ENCODE results near the gene ATP2A1. TPM values are rescaled to one million over a fixed set of nuclear protein-coding genes. Genes with fewer than 3 reads are reported as not detected.

Gene ATP2A1
- total and polyA plus RNA-seq, 3 experiments from 2014 or later, result 1.9 to 2.1 TPM; not detected in 1

DNA sequence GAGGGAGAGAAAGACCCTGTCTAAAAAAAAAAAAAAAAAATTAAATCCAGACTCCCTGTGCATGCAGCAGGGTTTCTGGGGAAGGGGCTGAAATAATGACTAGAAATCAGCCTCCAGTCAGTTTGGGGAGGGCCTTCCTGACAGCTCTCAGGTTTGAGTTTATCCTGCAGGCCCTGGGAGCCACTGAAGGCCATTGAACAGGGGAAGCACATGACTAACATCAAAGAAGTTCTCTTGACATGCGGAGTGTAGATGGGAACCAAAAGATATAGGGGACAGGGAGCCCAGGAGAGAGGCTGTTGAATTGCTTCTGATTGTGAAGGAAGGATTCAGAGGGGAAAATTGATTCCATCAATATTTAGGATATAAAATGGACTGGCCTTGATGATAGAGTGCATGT, 49.5 kb downstream of the ATP2A1 start:
- DNase-seq, result no peak
- no peaks in the 10 kb centered on the region for H3K27me3 ChIP-seq (ENCODE audit: insufficient read depth, low read length, poor library complexity, severe bottlenecking)
- Mint-ChIP-seq H3K9me3 (no peaks in the 10 kb centered on the region), H3K27ac (peak overlapping the region in 3 of 8 donors; percentile 16 to 51 (median 38)), H3K36me3 (peaks cover 0 to 12% (median 0%) of the 10 kb centered on the region in 3 donors), H3K4me1 (peaks cover 24 to 36% (median 26%) of the 10 kb centered on the region in 3 donors), H3K27me3 (peaks cover 0 to 2% of the 10 kb centered on the region in 2 donors), H3K4me3 (peak overlapping the region in 1 of 7 donors; percentile 51)
- H3K9me3 ChIP-seq (ENCODE audit: low read length), result no peaks in the 10 kb centered on the region
- no peak overlapping the region for H3K4me3 ChIP-seq (ENCODE audit: low read length)
- H3K27ac ChIP-seq (ENCODE audit: low read depth, low read length), result no peak overlapping the region
- CTCF ChIA-PET, result interaction anchor here (8.9 kb wide), 1 partner anchor 17 kb away, joined by 55 read pairs; no protein-coding TSS in a partner anchor
- POLR2A ChIA-PET, result no interaction called here
- peaks cover 18% of the 10 kb centered on the region for H3K4me1 ChIP-seq (ENCODE audit: insufficient read depth, low read length)
- no peaks in the 10 kb centered on the region for H3K36me3 ChIP-seq (ENCODE audit: insufficient read depth, low read length)

- Histone ChIP-seq H3K9me3 (ENCODE audit: low read length) (no peaks in the 10 kb centered on the region), H3K4me1 (ENCODE audit: insufficient read depth, low read length) (peaks cover 13% of the 10 kb centered on the region), H3K27ac (ENCODE audit: low read depth, low read length) (no peak overlapping the region), H3K27me3 (ENCODE audit: insufficient read depth, low read length, poor library complexity, severe bottlenecking) (no peaks in the 10 kb centered on the region), H3K36me3 (ENCODE audit: insufficient read depth, low read length) (no peaks in the 10 kb centered on the region), H3K4me3 (ENCODE audit: low read length) (no peak overlapping the region)
- peaks cover 0 to 4% (median 0%) of the 10 kb centered on the region in 3 donors for H3K36me3 Mint-ChIP-seq
- no peaks in the 10 kb centered on the region for H3K9me3 Mint-ChIP-seq
- H3K4me1 Mint-ChIP-seq, result peaks cover 18 to 23% (median 18%) of the 10 kb centered on the region in 3 donors
- no peak for DNase-seq
- H3K27me3 Mint-ChIP-seq, result peaks cover 0 to 2% of the 10 kb centered on the region in 2 donors
- POLR2A ChIA-PET, result no interaction called here
- H3K27ac Mint-ChIP-seq, result peak overlapping the region in 7 of 8 donors; percentile 68 to 91 (median 79)
- CTCF ChIA-PET, result interaction anchor here (8.9 kb wide), 1 partner anchor 15 kb away, joined by 55 read pairs; no protein-coding TSS in a partner anchor
- no peak overlapping the region for H3K4me3 Mint-ChIP-seq
Observed at GRCh38 chr16:28930203-28930602, 51.9 kb downstream of the ATP2A1 start.

GRCh38 chr16:28930652-28931051, 52.4 kb downstream of the ATP2A1 start:
- H3K4me3 ChIP-seq (ENCODE audit: low read length), result no peak overlapping the region

GRCh38 chr16:28931801-28932225, 53.5 kb downstream of the ATP2A1 start, which contains the start of gene CD19:
Gene CD19 (plus strand): TSS chr16:28931971. CDS start chr16:28932001, 30 bp downstream.
- no peaks in the 10 kb centered on the region for H3K36me3 ChIP-seq (ENCODE audit: insufficient read depth, low read length)
- H3K4me1 Mint-ChIP-seq, result peaks cover 20 to 25% (median 21%) of the 10 kb centered on the region in 3 donors
- H3K9me3 Mint-ChIP-seq, result no peaks in the 10 kb centered on the region
- peaks cover 12% of the 10 kb centered on the region for H3K4me1 ChIP-seq (ENCODE audit: insufficient read depth, low read length)
- H3K4me3 Mint-ChIP-seq, result no peak within 1 kb of the TSS
- peak within 1 kb of the TSS; percentile 43 to 91 (median 86) for H3K27ac Mint-ChIP-seq
- no peak for DNase-seq
- H3K27me3 Mint-ChIP-seq, result no peaks in the 10 kb centered on the region
- no peaks in the 10 kb centered on the region for H3K27me3 ChIP-seq (ENCODE audit: insufficient read depth, low read length, poor library complexity, severe bottlenecking)
- no peak within 1 kb of the TSS for H3K4me3 ChIP-seq (ENCODE audit: low read length)
- POLR2A ChIA-PET, result interaction anchor here (1.0 kb wide), 1 partner anchor 18 kb away, joined by 3 read pairs; no protein-coding TSS in a partner anchor
- CTCF ChIA-PET, result interaction anchor here (1.6 kb wide), 1 partner anchor 13 kb away, joined by 6 read pairs; no protein-coding TSS in a partner anchor
- H3K36me3 Mint-ChIP-seq, result no peaks in the 10 kb centered on the region
- H3K27ac ChIP-seq (ENCODE audit: low read depth, low read length), result no peak within 1 kb of the TSS
- H3K9me3 ChIP-seq (ENCODE audit: low read length), result no peaks in the 10 kb centered on the region

More at GRCh38 chr16:28930652-28931051, 52.4 kb downstream of the ATP2A1 start:
- Histone ChIP-seq H3K9me3 (ENCODE audit: low read length) (no peaks in the 10 kb centered on the region), H3K4me1 (ENCODE audit: insufficient read depth, low read length) (peaks cover 13% of the 10 kb centered on the region), H3K36me3 (ENCODE audit: insufficient read depth, low read length) (no peaks in the 10 kb centered on the region), H3K27ac (ENCODE audit: low read depth, low read length) (no peak overlapping the region), H3K27me3 (ENCODE audit: insufficient read depth, low read length, poor library complexity, severe bottlenecking) (no peaks in the 10 kb centered on the region)
- peaks cover 0 to under 1% (median 0%) of the 10 kb centered on the region in 3 donors for H3K36me3 Mint-ChIP-seq
- peak overlapping the region in 7 of 8 donors; percentile 69 to 91 (median 85) for H3K27ac Mint-ChIP-seq
- DNase-seq, result no peak
- ChIA-PET POLR2A (interaction anchor here (0.6 kb wide), 1 partner anchor 840 kb away, joined by 7 read pairs; no protein-coding TSS in a partner anchor), CTCF (no interaction called here)
- H3K4me1 Mint-ChIP-seq, result peaks cover 16 to 20% (median 18%) of the 10 kb centered on the region in 3 donors
- no peak overlapping the region for H3K4me3 Mint-ChIP-seq
- no peaks in the 10 kb centered on the region for H3K27me3 Mint-ChIP-seq
- H3K9me3 Mint-ChIP-seq, result no peaks in the 10 kb centered on the region

GRCh38 chr16:28932339-28933141, 54.3 kb downstream of the ATP2A1 start:
- no peaks in the 10 kb centered on the region for H3K9me3 ChIP-seq (ENCODE audit: low read length)
- H3K27ac ChIP-seq (ENCODE audit: low read depth, low read length), result no peak overlapping the region
- peak overlapping the region in 3 of 8 donors; percentile 66 to 86 (median 66) for H3K27ac Mint-ChIP-seq
- no peak overlapping the region for H3K4me3 ChIP-seq (ENCODE audit: low read length)
- POLR2A ChIA-PET, result interaction anchor here (1.0 kb wide), 1 partner anchor 18 kb away, joined by 3 read pairs; no protein-coding TSS in a partner anchor
- CTCF ChIA-PET, result interaction anchor here (1.6 kb wide), 1 partner anchor 13 kb away, joined by 6 read pairs; no protein-coding TSS in a partner anchor
- no peaks in the 10 kb centered on the region for H3K27me3 ChIP-seq (ENCODE audit: insufficient read depth, low read length, poor library complexity, severe bottlenecking)
- peaks cover 19% of the 10 kb centered on the region for H3K4me1 ChIP-seq (ENCODE audit: insufficient read depth, low read length)
- no peaks in the 10 kb centered on the region for H3K36me3 ChIP-seq (ENCODE audit: insufficient read depth, low read length)
- H3K27me3 Mint-ChIP-seq, result no peaks in the 10 kb centered on the region
- H3K4me1 Mint-ChIP-seq, result peaks cover 20 to 25% (median 21%) of the 10 kb centered on the region in 3 donors
- no peaks in the 10 kb centered on the region for H3K9me3 Mint-ChIP-seq
- no peak for DNase-seq
- no peaks in the 10 kb centered on the region for H3K36me3 Mint-ChIP-seq
- no peak overlapping the region for H3K4me3 Mint-ChIP-seq

DNA sequence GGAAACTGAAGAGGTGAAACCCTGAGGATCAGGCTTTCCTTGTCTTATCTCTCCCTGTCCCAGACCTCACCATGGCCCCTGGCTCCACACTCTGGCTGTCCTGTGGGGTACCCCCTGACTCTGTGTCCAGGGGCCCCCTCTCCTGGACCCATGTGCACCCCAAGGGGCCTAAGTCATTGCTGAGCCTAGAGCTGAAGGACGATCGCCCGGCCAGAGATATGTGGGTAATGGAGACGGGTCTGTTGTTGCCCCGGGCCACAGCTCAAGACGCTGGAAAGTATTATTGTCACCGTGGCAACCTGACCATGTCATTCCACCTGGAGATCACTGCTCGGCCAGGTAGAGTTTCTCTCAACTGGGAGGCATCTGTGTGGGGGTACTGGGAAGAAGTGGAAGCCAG, 54.9 kb downstream of the ATP2A1 start:
- no peaks in the 10 kb centered on the region for H3K9me3 ChIP-seq (ENCODE audit: low read length)
- no peak overlapping the region for H3K4me3 ChIP-seq (ENCODE audit: low read length)
- no peaks in the 10 kb centered on the region for H3K9me3 Mint-ChIP-seq
- no peaks in the 10 kb centered on the region for H3K27me3 ChIP-seq (ENCODE audit: insufficient read depth, low read length, poor library complexity, severe bottlenecking)
- no peak for DNase-seq
- no peaks in the 10 kb centered on the region for H3K36me3 ChIP-seq (ENCODE audit: insufficient read depth, low read length)
- H3K36me3 Mint-ChIP-seq, result no peaks in the 10 kb centered on the region
- POLR2A ChIA-PET, result interaction anchor here (0.6 kb wide), 1 partner anchor 61 kb away, joined by 3 read pairs; no protein-coding TSS in a partner anchor
- peak overlapping the region in 1 of 8 donors; percentile 86 for H3K27ac Mint-ChIP-seq
- H3K4me1 ChIP-seq (ENCODE audit: insufficient read depth, low read length), result peaks cover 19% of the 10 kb centered on the region
- no peaks in the 10 kb centered on the region for H3K27me3 Mint-ChIP-seq
- CTCF ChIA-PET, result interaction anchor here (1.6 kb wide), 1 partner anchor 12 kb away, joined by 6 read pairs; no protein-coding TSS in a partner anchor
- no peak overlapping the region for H3K27ac ChIP-seq (ENCODE audit: low read depth, low read length)
- H3K4me1 Mint-ChIP-seq, result peaks cover 20 to 25% (median 21%) of the 10 kb centered on the region in 3 donors
- H3K4me3 Mint-ChIP-seq, result no peak overlapping the region

- peak overlapping the region in 2 of 8 donors; percentile 22 to 47 for H3K27ac Mint-ChIP-seq
- DNase-seq, result no peak
Observed at GRCh38 chr16:28935346-28935745, 57.1 kb downstream of the ATP2A1 start.

More at GRCh38 chr16:28935346-28935745, 57.1 kb downstream of the ATP2A1 start:
- ChIA-PET POLR2A (no interaction called here), CTCF (interaction anchor here (1.2 kb wide), 1 partner anchor 9 kb away, joined by 4 read pairs; no protein-coding TSS in a partner anchor)
- H3K4me1 Mint-ChIP-seq, result peaks cover 17 to 22% (median 22%) of the 10 kb centered on the region in 3 donors
- Histone ChIP-seq H3K4me3 (ENCODE audit: low read length) (no peak overlapping the region), H3K36me3 (ENCODE audit: insufficient read depth, low read length) (no peaks in the 10 kb centered on the region), H3K27ac (ENCODE audit: low read depth, low read length) (no peak overlapping the region), H3K27me3 (ENCODE audit: insufficient read depth, low read length, poor library complexity, severe bottlenecking) (no peaks in the 10 kb centered on the region), H3K9me3 (ENCODE audit: low read length) (no peaks in the 10 kb centered on the region), H3K4me1 (ENCODE audit: insufficient read depth, low read length) (peaks cover 19% of the 10 kb centered on the region)
- H3K36me3 Mint-ChIP-seq, result no peaks in the 10 kb centered on the region
- no peaks in the 10 kb centered on the region for H3K9me3 Mint-ChIP-seq
- H3K4me3 Mint-ChIP-seq, result peak overlapping the region in 1 of 7 donors; percentile 51
- H3K27me3 Mint-ChIP-seq, result no peaks in the 10 kb centered on the region
